HEK293 (cell line): ENCODE measurements around the gene RARS1.

ENCODE experiments used
- CTCF ChIA-PET: fragments of 350-600 bp; formaldehyde crosslinking; extraction: SDS; loops from one replicate; lab custom pipeline; 2021; ENCODE audit warnings: antibody characterized with exemption; lab: Yijun Ruan, JAX
- POLR2A ChIA-PET: fragments of 300-600 bp; formaldehyde crosslinking; extraction: SDS; loops from one replicate; lab custom pipeline; 2020; ENCODE audit warnings: antibody characterized with exemption, inconsistent platforms; lab: Yijun Ruan, JAX
- H3K27ac ChIP-seq: fragments of 200-500 bp; sonication (Bioruptor generic); 2 replicates; pipeline ENCODE4 v1.5.1; 2014; ENCODE audit warnings: low read depth, low read length, control low read depth, inconsistent platforms; ENCODE audit errors: extremely low read depth
- H3K36me3 ChIP-seq, 2 experiments: fragments of 200-500 bp in 1 of 2; sonication (Bioruptor generic) in 1 of 2; 1 replicate in 1 of 2; 2 replicates in 1 of 2; pipeline ENCODE4 v1.5.1; 2014 to 2017; ENCODE audit warnings: inconsistent platforms in 2 of 2, low read length in 2 of 2; ENCODE audit not compliant: control insufficient read depth in 2 of 2, insufficient read depth in 1 of 2
- H3K4me1 ChIP-seq: fragments of 200-500 bp; sonication (Bioruptor generic); 2 replicates; pipeline ENCODE4 v1.5.1; 2014; ENCODE audit warnings: mild to moderate bottlenecking, low read length, inconsistent platforms; ENCODE audit not compliant: control insufficient read depth, insufficient read depth
- H3K4me3 ChIP-seq: 2 replicates; pipeline ENCODE4 v1.5.1; 2011; ENCODE audit warnings: low read depth, mild to moderate bottlenecking, control low read depth, low read length, moderate library complexity
- H3K9me3 ChIP-seq: fragments of 200-500 bp; sonication (Bioruptor generic); 2 replicates; pipeline ENCODE4 v1.5.1; 2014; ENCODE audit warnings: low read depth, low read length, inconsistent platforms; ENCODE audit not compliant: control insufficient read depth, insufficient read depth
- BCL11B ChIP-seq: fragments of 450-650 bp; formaldehyde crosslinking; IDR thresholded peaks from 2 replicates; pipeline ENCODE4 v1.5.1; 2016; ENCODE audit warnings: low read depth, missing biosample characterization, missing genetic modification characterization
- MYNN ChIP-seq: fragments of 450-650 bp; formaldehyde crosslinking; IDR thresholded peaks from 2 replicates; pipeline ENCODE4 v1.5.1; 2016; ENCODE audit warnings: missing biosample characterization, missing genetic modification characterization, borderline replicate concordance
- SCRT2 ChIP-seq: fragments of 450-650 bp; formaldehyde crosslinking; IDR thresholded peaks from 2 replicates; pipeline ENCODE4 v1.5.1; 2016; ENCODE audit warnings: missing biosample characterization, missing genetic modification characterization
- TCF7L2 ChIP-seq: IDR thresholded peaks from 2 replicates; pipeline ENCODE4 v1.6.1; 2011; ENCODE audit warnings: low read depth, mild to moderate bottlenecking, inconsistent platforms, low read length, moderate library complexity, borderline replicate concordance
- WT1 ChIP-seq: fragments of 450-650 bp; formaldehyde crosslinking; IDR thresholded peaks from 2 replicates; pipeline ENCODE4 v1.5.1; 2016; ENCODE audit warnings: missing biosample characterization, missing genetic modification characterization
- ZBTB21 ChIP-seq: fragments of 450-650 bp; formaldehyde crosslinking; IDR thresholded peaks from 2 replicates; pipeline ENCODE4 v1.5.1; 2017; ENCODE audit warnings: missing biosample characterization, missing genetic modification characterization
- ZBTB7A ChIP-seq: fragments of 450-650 bp; formaldehyde crosslinking; IDR thresholded peaks from 2 replicates; pipeline ENCODE4 v1.5.1; 2016; ENCODE audit warnings: low read depth, missing biosample characterization, missing genetic modification characterization
- ZFP37 ChIP-seq: fragments of 450-650 bp; formaldehyde crosslinking; IDR thresholded peaks from 2 replicates; pipeline ENCODE4 v1.5.1; 2016; ENCODE audit warnings: missing biosample characterization, missing genetic modification characterization
- ZNF114 ChIP-seq: fragments of 450-650 bp; formaldehyde crosslinking; IDR thresholded peaks from 2 replicates; pipeline ENCODE4 v1.5.0; 2017; ENCODE audit warnings: missing biosample characterization, missing genetic modification characterization
- ZNF133 ChIP-seq: fragments of 450-650 bp; formaldehyde crosslinking; IDR thresholded peaks from 2 replicates; pipeline ENCODE4 v1.5.1; 2016; ENCODE audit warnings: missing biosample characterization, missing genetic modification characterization
- ZNF311 ChIP-seq: fragments of 450-650 bp; formaldehyde crosslinking; IDR thresholded peaks from 2 replicates; pipeline ENCODE4 v1.5.1; 2017; ENCODE audit warnings: missing biosample characterization, missing genetic modification characterization, borderline replicate concordance
- ZNF416 ChIP-seq: fragments of 450-650 bp; formaldehyde crosslinking; IDR thresholded peaks from 2 replicates; pipeline ENCODE4 v1.5.1; 2016; ENCODE audit warnings: missing biosample characterization, missing genetic modification characterization
- ZNF473 ChIP-seq: fragments of 450-650 bp; formaldehyde crosslinking; IDR thresholded peaks from 2 replicates; pipeline ENCODE4 v1.5.1; 2017; ENCODE audit warnings: missing biosample characterization, missing genetic modification characterization
- ZNF626 ChIP-seq: fragments of 450-650 bp; sonication (Bioruptor Pico); formaldehyde crosslinking; IDR thresholded peaks from 2 replicates; pipeline ENCODE4 v1.5.1; 2018; ENCODE audit warnings: missing biosample characterization, missing genetic modification characterization, inconsistent platforms
- ZNF777 ChIP-seq: fragments of 450-650 bp; formaldehyde crosslinking; IDR thresholded peaks from 2 replicates; pipeline ENCODE4 v1.5.1; 2017; ENCODE audit warnings: missing biosample characterization, missing genetic modification characterization, borderline replicate concordance
- ZNF792 ChIP-seq: fragments of 450-650 bp; formaldehyde crosslinking; IDR thresholded peaks from 2 replicates; pipeline ENCODE4 v1.5.1; 2016; ENCODE audit warnings: missing biosample characterization, missing genetic modification characterization
- ZXDB ChIP-seq: fragments of 450-650 bp; formaldehyde crosslinking; IDR thresholded peaks from 2 replicates; pipeline ENCODE4 v1.5.1; 2016; ENCODE audit warnings: missing biosample characterization, missing genetic modification characterization
- TF ChIP-seq, protein P1 (sequence below): fragments of 450-650 bp; formaldehyde crosslinking; IDR thresholded peaks from 2 replicates; pipeline ENCODE4 v1.5.1; 2016; ENCODE audit warnings: missing biosample characterization, missing genetic modification characterization
- TF ChIP-seq, protein P2 (sequence below): fragments of 450-650 bp; formaldehyde crosslinking; IDR thresholded peaks from 2 replicates; pipeline ENCODE4 v1.5.1; 2016; ENCODE audit warnings: missing biosample characterization, missing genetic modification characterization
- TF ChIP-seq, protein P3 (sequence below): fragments of 450-650 bp; formaldehyde crosslinking; IDR thresholded peaks from 2 replicates; pipeline ENCODE4 v1.5.1; 2016; ENCODE audit warnings: missing biosample characterization, missing genetic modification characterization
- TF ChIP-seq, protein P4 (sequence below): fragments of 450-650 bp; formaldehyde crosslinking; IDR thresholded peaks from 2 replicates; pipeline ENCODE4 v1.5.1; 2017; ENCODE audit warnings: missing biosample characterization, missing genetic modification characterization
- TF ChIP-seq, protein P5 (sequence below): fragments of 450-650 bp; formaldehyde crosslinking; IDR thresholded peaks from 2 replicates; pipeline ENCODE4 v1.5.1; 2016; ENCODE audit warnings: missing biosample characterization, missing genetic modification characterization, borderline replicate concordance

The RARS1 gene

DNA sequence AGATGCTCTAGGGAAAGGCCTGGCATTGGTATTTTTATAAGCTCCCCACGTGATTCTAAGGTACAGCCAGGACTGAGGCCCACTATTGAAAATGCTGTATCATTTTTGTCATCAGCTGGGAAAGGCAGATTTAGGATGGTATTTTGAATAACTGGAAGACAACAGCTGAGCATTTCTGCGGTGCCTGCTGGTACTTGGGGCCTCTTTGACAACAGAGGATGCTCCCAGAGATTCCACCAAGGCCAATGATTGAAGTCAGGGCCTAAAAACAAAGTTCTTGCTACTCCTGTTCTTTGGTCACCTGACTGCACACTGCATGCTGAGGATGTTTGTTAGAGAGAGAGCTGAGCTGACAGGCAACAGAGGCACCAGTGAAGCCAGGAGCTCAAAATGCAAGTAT, 50.9 kb downstream of the RARS1 start:
- H3K9me3 ChIP-seq = no peaks in the 10 kb centered on the region
- POLR2A ChIA-PET = interaction anchor here (0.9 kb wide), 1 partner anchor 43 kb away, joined by 4 read pairs; no protein-coding TSS in a partner anchor
- no peaks in the 10 kb centered on the region for H3K4me1 ChIP-seq
- TF ChIP-seq SCRT2 (no peak), TCF7L2 (no peak), ZNF114 (tag by site-specific recombination) (no peak), ZNF626 (tag by site-specific recombination) (no peak), ZFP37 (tag by site-specific recombination) (no peak), ZNF311 (tag by site-specific recombination) (no peak), BCL11B (no peak)
- TF ChIP-seq, protein P1, sequence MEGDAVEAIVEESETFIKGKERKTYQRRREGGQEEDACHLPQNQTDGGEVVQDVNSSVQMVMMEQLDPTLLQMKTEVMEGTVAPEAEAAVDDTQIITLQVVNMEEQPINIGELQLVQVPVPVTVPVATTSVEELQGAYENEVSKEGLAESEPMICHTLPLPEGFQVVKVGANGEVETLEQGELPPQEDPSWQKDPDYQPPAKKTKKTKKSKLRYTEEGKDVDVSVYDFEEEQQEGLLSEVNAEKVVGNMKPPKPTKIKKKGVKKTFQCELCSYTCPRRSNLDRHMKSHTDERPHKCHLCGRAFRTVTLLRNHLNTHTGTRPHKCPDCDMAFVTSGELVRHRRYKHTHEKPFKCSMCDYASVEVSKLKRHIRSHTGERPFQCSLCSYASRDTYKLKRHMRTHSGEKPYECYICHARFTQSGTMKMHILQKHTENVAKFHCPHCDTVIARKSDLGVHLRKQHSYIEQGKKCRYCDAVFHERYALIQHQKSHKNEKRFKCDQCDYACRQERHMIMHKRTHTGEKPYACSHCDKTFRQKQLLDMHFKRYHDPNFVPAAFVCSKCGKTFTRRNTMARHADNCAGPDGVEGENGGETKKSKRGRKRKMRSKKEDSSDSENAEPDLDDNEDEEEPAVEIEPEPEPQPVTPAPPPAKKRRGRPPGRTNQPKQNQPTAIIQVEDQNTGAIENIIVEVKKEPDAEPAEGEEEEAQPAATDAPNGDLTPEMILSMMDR = no peak
- TF ChIP-seq, protein P2, sequence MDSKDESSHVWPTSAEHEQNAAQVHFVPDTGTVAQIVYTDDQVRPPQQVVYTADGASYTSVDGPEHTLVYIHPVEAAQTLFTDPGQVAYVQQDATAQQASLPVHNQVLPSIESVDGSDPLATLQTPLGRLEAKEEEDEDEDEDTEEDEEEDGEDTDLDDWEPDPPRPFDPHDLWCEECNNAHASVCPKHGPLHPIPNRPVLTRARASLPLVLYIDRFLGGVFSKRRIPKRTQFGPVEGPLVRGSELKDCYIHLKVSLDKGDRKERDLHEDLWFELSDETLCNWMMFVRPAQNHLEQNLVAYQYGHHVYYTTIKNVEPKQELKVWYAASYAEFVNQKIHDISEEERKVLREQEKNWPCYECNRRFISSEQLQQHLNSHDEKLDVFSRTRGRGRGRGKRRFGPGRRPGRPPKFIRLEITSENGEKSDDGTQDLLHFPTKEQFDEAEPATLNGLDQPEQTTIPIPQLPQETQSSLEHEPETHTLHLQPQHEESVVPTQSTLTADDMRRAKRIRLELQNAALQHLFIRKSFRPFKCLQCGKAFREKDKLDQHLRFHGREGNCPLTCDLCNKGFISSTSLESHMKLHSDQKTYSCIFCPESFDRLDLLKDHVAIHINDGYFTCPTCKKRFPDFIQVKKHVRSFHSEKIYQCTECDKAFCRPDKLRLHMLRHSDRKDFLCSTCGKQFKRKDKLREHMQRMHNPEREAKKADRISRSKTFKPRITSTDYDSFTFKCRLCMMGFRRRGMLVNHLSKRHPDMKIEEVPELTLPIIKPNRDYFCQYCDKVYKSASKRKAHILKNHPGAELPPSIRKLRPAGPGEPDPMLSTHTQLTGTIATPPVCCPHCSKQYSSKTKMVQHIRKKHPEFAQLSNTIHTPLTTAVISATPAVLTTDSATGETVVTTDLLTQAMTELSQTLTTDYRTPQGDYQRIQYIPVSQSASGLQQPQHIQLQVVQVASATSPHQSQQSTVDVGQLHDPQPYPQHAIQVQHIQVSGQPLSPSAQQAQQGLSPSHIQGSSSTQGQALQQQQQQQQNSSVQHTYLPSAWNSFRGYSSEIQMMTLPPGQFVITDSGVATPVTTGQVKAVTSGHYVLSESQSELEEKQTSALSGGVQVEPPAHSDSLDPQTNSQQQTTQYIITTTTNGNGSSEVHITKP (tag by site-specific recombination) = no peak
- no peak overlapping the region for H3K27ac ChIP-seq
- H3K4me3 ChIP-seq = no peak overlapping the region
- no peaks in the 10 kb centered on the region for H3K36me3 ChIP-seq
- CTCF ChIA-PET = interaction anchor here (0.7 to 1.1 kb wide), 2 partner anchors 267 to 1032 kb away, joined by 3 to 4 read pairs; no protein-coding TSS in a partner anchor

DNA sequence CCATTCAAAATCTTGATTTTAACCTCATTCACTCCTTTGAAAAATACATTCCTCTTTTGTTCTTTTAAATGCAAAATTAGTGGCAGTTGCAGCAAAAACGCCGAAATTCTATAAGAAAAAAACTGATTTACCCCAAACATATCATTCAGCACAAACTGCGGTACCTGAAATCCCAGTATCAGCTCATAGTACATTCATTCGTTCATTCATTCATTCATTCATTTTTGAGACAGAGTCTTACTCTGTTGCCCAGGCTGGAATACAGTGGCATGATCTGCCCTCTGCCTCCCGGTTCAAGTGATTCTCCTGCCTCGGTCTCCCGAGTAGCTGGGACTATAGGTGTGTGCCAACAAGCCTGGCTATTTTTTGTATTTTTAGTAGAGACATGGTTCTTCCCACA, 63.3 kb downstream of the RARS1 start:
- no peak for TF ChIP-seq ZNF792 (tag by site-specific recombination)
- no peak for TF ChIP-seq WT1 (tag by site-specific recombination)
- TF ChIP-seq ZNF133 (tag by site-specific recombination) = no peak
- no peaks in the 10 kb centered on the region for H3K9me3 ChIP-seq
- peaks cover 22 to 40% of the 10 kb centered on the region in 2 experiments for H3K36me3 ChIP-seq
- ChIA-PET CTCF (interaction anchor here (0.5 kb wide), 1 partner anchor 25 kb away, joined by 5 read pairs; no protein-coding TSS in a partner anchor), POLR2A (interaction anchor here (0.5 kb wide), 1 partner anchor 165 kb away, joined by 7 read pairs; no protein-coding TSS in a partner anchor)
- H3K4me3 ChIP-seq = no peak overlapping the region
- H3K27ac ChIP-seq = no peak overlapping the region
- H3K4me1 ChIP-seq = no peaks in the 10 kb centered on the region

DNA sequence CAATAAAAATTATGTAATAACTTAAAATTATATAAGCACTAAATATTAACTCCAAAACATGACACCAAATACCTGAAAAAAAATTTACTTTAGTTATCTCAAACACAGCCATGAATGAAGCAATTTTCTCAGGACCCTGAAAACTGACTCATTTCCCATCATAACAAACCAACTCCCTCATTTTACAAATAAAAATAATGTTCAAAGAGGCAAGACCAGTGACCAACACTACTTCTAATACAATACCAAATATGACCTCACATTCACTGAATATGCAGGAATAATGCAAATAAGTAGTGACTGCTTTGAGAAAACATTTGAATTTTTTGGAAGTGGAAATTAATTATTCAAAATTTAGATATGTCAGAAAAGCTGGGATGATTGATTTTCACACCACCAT, 64.4 kb downstream of the RARS1 start:
- peaks cover 30 to 51% of the 10 kb centered on the region in 2 experiments for H3K36me3 ChIP-seq
- H3K4me3 ChIP-seq = no peak overlapping the region
- no peaks in the 10 kb centered on the region for H3K4me1 ChIP-seq
- H3K27ac ChIP-seq = no peak overlapping the region
- CTCF ChIA-PET = no interaction called here
- POLR2A ChIA-PET = no interaction called here
- H3K9me3 ChIP-seq = no peaks in the 10 kb centered on the region
- no peak for TF ChIP-seq BCL11B
- TF ChIP-seq, protein P3, sequence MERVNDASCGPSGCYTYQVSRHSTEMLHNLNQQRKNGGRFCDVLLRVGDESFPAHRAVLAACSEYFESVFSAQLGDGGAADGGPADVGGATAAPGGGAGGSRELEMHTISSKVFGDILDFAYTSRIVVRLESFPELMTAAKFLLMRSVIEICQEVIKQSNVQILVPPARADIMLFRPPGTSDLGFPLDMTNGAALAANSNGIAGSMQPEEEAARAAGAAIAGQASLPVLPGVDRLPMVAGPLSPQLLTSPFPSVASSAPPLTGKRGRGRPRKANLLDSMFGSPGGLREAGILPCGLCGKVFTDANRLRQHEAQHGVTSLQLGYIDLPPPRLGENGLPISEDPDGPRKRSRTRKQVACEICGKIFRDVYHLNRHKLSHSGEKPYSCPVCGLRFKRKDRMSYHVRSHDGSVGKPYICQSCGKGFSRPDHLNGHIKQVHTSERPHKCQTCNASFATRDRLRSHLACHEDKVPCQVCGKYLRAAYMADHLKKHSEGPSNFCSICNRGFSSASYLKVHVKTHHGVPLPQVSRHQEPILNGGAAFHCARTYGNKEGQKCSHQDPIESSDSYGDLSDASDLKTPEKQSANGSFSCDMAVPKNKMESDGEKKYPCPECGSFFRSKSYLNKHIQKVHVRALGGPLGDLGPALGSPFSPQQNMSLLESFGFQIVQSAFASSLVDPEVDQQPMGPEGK (tag by site-specific recombination) = no peak
- TF ChIP-seq ZBTB7A = no peak
- TF ChIP-seq, protein P4, sequence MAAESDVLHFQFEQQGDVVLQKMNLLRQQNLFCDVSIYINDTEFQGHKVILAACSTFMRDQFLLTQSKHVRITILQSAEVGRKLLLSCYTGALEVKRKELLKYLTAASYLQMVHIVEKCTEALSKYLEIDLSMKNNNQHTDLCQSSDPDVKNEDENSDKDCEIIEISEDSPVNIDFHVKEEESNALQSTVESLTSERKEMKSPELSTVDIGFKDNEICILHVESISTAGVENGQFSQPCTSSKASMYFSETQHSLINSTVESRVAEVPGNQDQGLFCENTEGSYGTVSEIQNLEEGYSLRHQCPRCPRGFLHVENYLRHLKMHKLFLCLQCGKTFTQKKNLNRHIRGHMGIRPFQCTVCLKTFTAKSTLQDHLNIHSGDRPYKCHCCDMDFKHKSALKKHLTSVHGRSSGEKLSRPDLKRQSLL (tag by site-specific recombination) = no peak
- no peak for TF ChIP-seq ZNF473 (tag by site-specific recombination)
- no peak for TF ChIP-seq ZXDB (tag by site-specific recombination)
- TF ChIP-seq, protein P5, sequence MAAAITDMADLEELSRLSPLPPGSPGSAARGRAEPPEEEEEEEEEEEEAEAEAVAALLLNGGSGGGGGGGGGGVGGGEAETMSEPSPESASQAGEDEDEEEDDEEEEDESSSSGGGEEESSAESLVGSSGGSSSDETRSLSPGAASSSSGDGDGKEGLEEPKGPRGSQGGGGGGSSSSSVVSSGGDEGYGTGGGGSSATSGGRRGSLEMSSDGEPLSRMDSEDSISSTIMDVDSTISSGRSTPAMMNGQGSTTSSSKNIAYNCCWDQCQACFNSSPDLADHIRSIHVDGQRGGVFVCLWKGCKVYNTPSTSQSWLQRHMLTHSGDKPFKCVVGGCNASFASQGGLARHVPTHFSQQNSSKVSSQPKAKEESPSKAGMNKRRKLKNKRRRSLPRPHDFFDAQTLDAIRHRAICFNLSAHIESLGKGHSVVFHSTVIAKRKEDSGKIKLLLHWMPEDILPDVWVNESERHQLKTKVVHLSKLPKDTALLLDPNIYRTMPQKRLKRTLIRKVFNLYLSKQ = no peak
- TF ChIP-seq ZBTB21 (tag by site-specific recombination) = no peak
- no peak for TF ChIP-seq ZNF777
- TF ChIP-seq MYNN (tag by site-specific recombination) = no peak
- TF ChIP-seq ZNF416 (tag by site-specific recombination) = no peak
